Lower lobe of right lung (tissue), 2 donors: ENCODE data around the gene ANO5. TPM values are rescaled to one million over a fixed set of nuclear protein-coding genes. Genes with fewer than 3 reads are reported as not detected.
"Not testable (repeated sequence)": the region's sequence is repeated elsewhere in the genome, so short reads cannot be mapped to it uniquely, and the experiment has no call there.

Experiments used
- ATAC-seq, 2 donors: fragments of 200-7000 bp; cut with Tn5 transposase; one replicate each; pipeline ENCODE4 v1.9.1; 2020 to 2022; ENCODE audit warnings: mild to moderate bottlenecking in 2 of 2, moderate library complexity in 2 of 2
- DNase-seq: peaks from one replicate; pipeline ENCODE4 v3.0.0-alpha.2; 2020
- H3K27ac ChIP-seq: fragments of 200-600 bp; one replicate; pipeline ENCODE4 v1.8.0; 2022
- H3K27me3 ChIP-seq: fragments of 200-600 bp; one replicate; pipeline ENCODE4 v1.8.0; 2022; ENCODE audit warnings: low read depth
- H3K36me3 ChIP-seq: fragments of 200-600 bp; one replicate; pipeline ENCODE4 v1.8.0; 2022; ENCODE audit warnings: mild to moderate bottlenecking
- H3K4me1 ChIP-seq: fragments of 200-600 bp; one replicate; pipeline ENCODE4 v1.8.0; 2022
- H3K4me3 ChIP-seq: fragments of 200-600 bp; one replicate; pipeline ENCODE4 v1.8.0; 2022; ENCODE audit warnings: mild to moderate bottlenecking
- H3K9me3 ChIP-seq: fragments of 200-600 bp; one replicate; pipeline ENCODE4 v1.8.0; 2022
- CTCF ChIP-seq: fragments of 200-600 bp; IDR thresholded peaks from one replicate; pipeline ENCODE4 v1.8.0; 2022; ENCODE audit warnings: antibody characterized with exemption, mild to moderate bottlenecking
- intact Hi-C: fragments of 100-400 bp; cut with DNase I; formaldehyde crosslinking; loops from one replicate; pipeline ENCODE4 v1.11.0; 2022
- total RNA-seq: library from RNA; stranded (reverse); fragmentation: NEBNext Ultra II Directional; extraction: Animal tissue kit (Norgen Biotek cat#: 25700); gene quantifications from one replicate; pipeline ENCODE4 v1.2.1, GENCODE V29; 2021
- donor health status: DM: no; HTN: yes; CAD: no; lungs with severe emphysema.

The ANO5 gene
- total RNA-seq, 1 donor from 2014 or later = 4.8 TPM

- ATAC-seq (no peak), DNase-seq (no peak)
- Histone ChIP-seq H3K36me3 (no peaks in the 10 kb centered on the region), H3K27ac (no peak overlapping the region), H3K9me3 (no peaks in the 10 kb centered on the region), H3K4me1 (no peaks in the 10 kb centered on the region), H3K4me3 (no peak overlapping the region), H3K27me3 (no peaks in the 10 kb centered on the region)
- no peak for TF ChIP-seq CTCF
- intact Hi-C loops = loop anchor here (10.0 kb wide), 1 partner anchor 55 kb away; no protein-coding TSS in a partner anchor
Observed at GRCh38 chr11:22249871-22250270, 57.0 kb downstream of the ANO5 start.

- no peaks in the 10 kb centered on the region for H3K36me3 ChIP-seq
- ATAC-seq (no peak), DNase-seq (no peak)
- no peaks in the 10 kb centered on the region for H3K4me1 ChIP-seq
- H3K27ac ChIP-seq = no peak overlapping the region
- H3K27me3 ChIP-seq = no peaks in the 10 kb centered on the region
- no peak for TF ChIP-seq CTCF
- no peaks in the 10 kb centered on the region for H3K9me3 ChIP-seq
- no peak overlapping the region for H3K4me3 ChIP-seq
- intact Hi-C loops = no loop called here
Observed at GRCh38 chr11:22256876-22257275, 64.0 kb downstream of the ANO5 start.

GRCh38 chr11:22263613-22264012, 70.7 kb downstream of the ANO5 start:
- TF ChIP-seq CTCF = no peak
- ATAC-seq = peak; percentile 74 to 90
- no peak for DNase-seq
- Histone ChIP-seq H3K4me3 (no peak overlapping the region), H3K27ac (no peak overlapping the region), H3K27me3 (no peaks in the 10 kb centered on the region), H3K4me1 (no peaks in the 10 kb centered on the region), H3K9me3 (no peaks in the 10 kb centered on the region), H3K36me3 (no peaks in the 10 kb centered on the region)
- intact Hi-C loops = no loop called here

- H3K27ac ChIP-seq, H3K4me3 ChIP-seq, H3K36me3 ChIP-seq, DNase-seq, H3K4me1 ChIP-seq, H3K9me3 ChIP-seq, H3K27me3 ChIP-seq, intact Hi-C loops, ATAC-seq: not testable (repeated sequence)
Observed at GRCh38 chr11:22268983-22269624, 76.2 kb downstream of the ANO5 start.

- no peak for ATAC-seq
- intact Hi-C loops = no loop called here
- no peak for DNase-seq
- Histone ChIP-seq H3K36me3 (no peaks in the 10 kb centered on the region), H3K4me3 (no peak overlapping the region), H3K4me1 (no peaks in the 10 kb centered on the region), H3K9me3 (no peaks in the 10 kb centered on the region), H3K27ac (no peak overlapping the region), H3K27me3 (no peaks in the 10 kb centered on the region)
- TF ChIP-seq CTCF = no peak
Observed at GRCh38 chr11:22273781-22274180, 80.9 kb downstream of the ANO5 start.

- no peak for ATAC-seq
- no peak overlapping the region for H3K4me3 ChIP-seq
- intact Hi-C loops = no loop called here
Observed at GRCh38 chr11:22275600-22275999, 82.7 kb downstream of the ANO5 start.

More at GRCh38 chr11:22275600-22275999, 82.7 kb downstream of the ANO5 start:
- DNase-seq = no peak
- no peaks in the 10 kb centered on the region for H3K36me3 ChIP-seq
- no peaks in the 10 kb centered on the region for H3K4me1 ChIP-seq
- TF ChIP-seq CTCF = no peak
- no peaks in the 10 kb centered on the region for H3K27me3 ChIP-seq
- H3K27ac ChIP-seq = no peak overlapping the region
- no peaks in the 10 kb centered on the region for H3K9me3 ChIP-seq
